ENCODE measurements around the gene TIPRL.
A peak's percentile ranks its signal among the peaks of the same experiment; 100 is the strongest.
"Not testable (repeated sequence)": the region's sequence is repeated elsewhere in the genome, so short reads cannot be mapped to it uniquely, and the experiment has no call there.

TIPRL gene

GRCh38 chr1:168178638-168179437 lies at the start of gene TIPRL:
TSS of gene TIPRL (plus strand) at chr1:168178962. CDS start at chr1:168179078, 116 bp downstream.
- peak; percentile 95 to 97 for DNase-seq

GRCh38 chr1:168129933-168130332 lies 48.8 kb upstream of the TIPRL start:
- no peak for DNase-seq

GRCh38 chr1:168134132-168134531 lies 44.6 kb upstream of the TIPRL start:
- no peak for DNase-seq

GRCh38 chr1:168134642-168135041 lies 44.1 kb upstream of the TIPRL start:
- DNase-seq: no peak

GRCh38 chr1:168135116-168135920 lies 43.4 kb upstream of the TIPRL start:
- DNase-seq: peak in 1 of 2 experiments; percentile 13

- peak; percentile 18 to 27 for DNase-seq
These were observed 42.6 kb upstream of the TIPRL start for GRCh38 chr1:168135921-168136708.

- peak; percentile 24 to 31 for DNase-seq
These were observed 41.9 kb upstream of the TIPRL start, which contains the start of gene GPR161 for GRCh38 chr1:168136709-168137514. TSS of gene GPR161 (minus strand) at chr1:168136930. CDS start at chr1:168104850, 32,080 bp downstream.

- no peak for DNase-seq
These were observed 41.3 kb upstream of the TIPRL start for GRCh38 chr1:168137515-168137821.

- no peak for DNase-seq
These were observed 40.6 kb upstream of the TIPRL start for GRCh38 chr1:168138134-168138533.

GRCh38 chr1:168139070-168139469 lies 39.7 kb upstream of the TIPRL start:
- DNase-seq: no peak

GRCh38 chr1:168141871-168142385 lies 36.8 kb upstream of the TIPRL start:
- no peak for DNase-seq

- peak; percentile 92 to 94 for DNase-seq
These were observed 33.3 kb upstream of the TIPRL start for GRCh38 chr1:168145184-168146159.

GRCh38 chr1:168146160-168146539 lies 32.6 kb upstream of the TIPRL start:
- DNase-seq: no peak

GRCh38 chr1:168146626-168147025 lies 32.1 kb upstream of the TIPRL start:
- DNase-seq: no peak

GRCh38 chr1:168148916-168149315 lies 29.8 kb upstream of the TIPRL start:
- DNase-seq: no peak

- no peak for DNase-seq
These were observed 28.5 kb upstream of the TIPRL start for GRCh38 chr1:168150283-168150682.

- DNase-seq: no peak
These were observed 26.8 kb upstream of the TIPRL start for GRCh38 chr1:168151935-168152334.

- DNase-seq: not testable (repeated sequence)
These were observed 24.1 kb upstream of the TIPRL start for GRCh38 chr1:168154707-168155106.

- no peak for DNase-seq
These were observed 22.9 kb upstream of the TIPRL start for GRCh38 chr1:168155910-168156309.

- DNase-seq: no peak
These were observed 21.1 kb upstream of the TIPRL start for GRCh38 chr1:168157638-168158037.

GRCh38 chr1:168159251-168159650 lies 19.5 kb upstream of the TIPRL start:
- DNase-seq: no peak
